COR-L47 (cell line): Measurements from ENCODE around the gene RABGGTA.
A peak's percentile ranks its signal among the peaks of the same experiment; 100 is the strongest.

ENCODE experiments used
- DNase-seq: peaks from one replicate; lab custom pipeline; 2025; lab: John Stamatoyannopoulos, UW

RABGGTA gene

GRCh38 chr14:24279301-24280186 lies 8.1 kb upstream of the RABGGTA start:
- peak; percentile 59 for DNase-seq

- DNase-seq = no peak
Measured at GRCh38 chr14:24278424-24278823, 7.0 kb upstream of the RABGGTA start.

DNA sequence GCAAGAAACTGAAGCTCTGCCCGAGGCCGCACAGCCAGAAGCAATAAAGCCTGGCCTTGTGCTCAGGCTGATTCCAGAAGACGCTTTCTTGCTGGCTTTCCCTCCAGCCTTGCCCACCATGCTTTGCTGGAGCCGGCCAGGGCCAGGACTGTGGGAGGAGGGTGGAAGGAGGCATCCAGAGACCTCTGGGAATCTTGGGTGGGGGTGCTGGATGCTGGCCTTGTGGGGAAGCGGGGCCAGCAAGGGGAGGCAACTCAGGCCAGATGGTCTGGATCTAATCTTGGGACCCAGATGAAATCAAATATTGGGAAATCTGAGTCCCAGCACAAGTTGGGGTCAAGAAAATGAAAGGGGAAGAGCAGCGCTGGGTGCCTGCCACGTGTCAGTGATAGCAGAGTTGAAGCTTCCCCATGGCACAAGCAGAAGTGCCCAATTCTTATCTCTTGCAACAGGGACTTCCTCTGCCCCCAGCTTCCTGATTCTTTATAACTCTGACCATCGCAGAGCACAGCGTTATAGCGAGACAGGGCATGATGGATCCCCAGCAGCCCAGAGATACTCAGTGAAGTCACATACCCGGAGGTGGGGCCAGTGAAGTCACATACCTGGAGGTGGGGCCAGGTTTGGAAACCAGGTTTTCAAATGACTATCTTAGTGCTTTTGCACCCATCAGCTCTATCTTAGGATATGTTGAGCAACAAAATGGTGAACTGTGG lies 6.4 kb upstream of the RABGGTA start:
- DNase-seq = no peak

DNA sequence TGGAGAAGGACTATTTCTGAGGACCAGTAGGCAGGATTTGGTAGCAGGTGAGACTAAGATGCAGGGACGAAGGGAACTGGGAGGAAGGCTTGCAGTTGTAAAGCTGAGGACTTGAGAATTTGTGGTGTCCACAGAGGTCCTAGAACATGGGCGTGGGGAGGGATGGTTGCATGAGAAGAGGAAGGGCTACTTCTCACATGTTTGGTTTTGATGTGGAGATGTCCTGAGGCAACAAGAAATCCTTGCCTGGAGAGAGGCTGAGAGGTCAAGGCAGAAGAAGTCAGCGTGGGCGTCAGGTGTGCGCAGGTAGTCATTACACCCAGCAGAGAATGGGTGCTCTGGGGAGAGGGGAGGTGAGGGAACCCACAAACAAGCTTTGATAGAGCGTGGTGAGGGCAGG lies 5.7 kb upstream of the RABGGTA start:
- DNase-seq = no peak

GRCh38 chr14:24274101-24274543 lies 2.7 kb upstream of the RABGGTA start:
- DNase-seq = no peak

GRCh38 chr14:24273422-24273998 lies 2.1 kb upstream of the RABGGTA start:
- no peak for DNase-seq

DNA sequence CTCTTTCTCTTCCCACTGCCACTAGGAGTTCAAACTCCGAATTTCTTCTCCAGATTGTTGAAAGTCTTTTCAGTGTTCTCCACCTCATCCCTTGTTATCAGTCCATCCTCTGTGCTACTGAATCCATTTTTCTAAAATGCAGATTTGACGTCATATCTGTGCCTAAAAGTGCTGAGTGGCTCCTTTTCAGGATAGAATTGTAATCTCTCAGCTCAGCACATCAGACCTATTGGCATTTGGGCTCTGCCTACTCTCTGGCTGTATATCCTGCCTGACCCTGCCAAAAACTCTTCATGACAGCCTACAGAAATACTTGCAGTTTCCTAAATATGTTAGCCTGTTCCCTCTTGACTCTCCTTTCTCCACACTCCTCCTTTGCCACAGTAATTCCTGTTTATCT lies 1.1 kb upstream of the RABGGTA start:
- no peak for DNase-seq

DNA sequence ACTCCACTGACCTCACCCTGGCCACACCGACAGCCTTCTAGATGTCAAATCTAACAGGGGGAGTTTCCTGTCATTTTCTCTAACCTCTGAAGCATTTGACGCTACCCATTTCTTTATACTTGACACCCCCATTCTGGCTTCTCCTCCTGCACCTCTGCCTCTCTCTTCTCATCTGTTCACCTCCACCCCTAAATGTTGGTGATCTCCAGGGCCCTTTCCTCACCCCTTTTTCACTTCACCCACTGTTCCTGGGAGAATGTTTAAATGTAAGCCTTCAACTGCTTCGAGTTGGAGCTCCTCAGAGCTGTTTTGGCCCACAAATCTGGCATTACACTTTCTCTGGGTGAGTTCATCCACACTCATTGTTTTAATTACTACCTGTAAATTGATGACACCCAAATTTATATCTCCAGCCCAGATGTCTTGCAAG lies 452 bp upstream of the RABGGTA start:
- DNase-seq = no peak

DNA sequence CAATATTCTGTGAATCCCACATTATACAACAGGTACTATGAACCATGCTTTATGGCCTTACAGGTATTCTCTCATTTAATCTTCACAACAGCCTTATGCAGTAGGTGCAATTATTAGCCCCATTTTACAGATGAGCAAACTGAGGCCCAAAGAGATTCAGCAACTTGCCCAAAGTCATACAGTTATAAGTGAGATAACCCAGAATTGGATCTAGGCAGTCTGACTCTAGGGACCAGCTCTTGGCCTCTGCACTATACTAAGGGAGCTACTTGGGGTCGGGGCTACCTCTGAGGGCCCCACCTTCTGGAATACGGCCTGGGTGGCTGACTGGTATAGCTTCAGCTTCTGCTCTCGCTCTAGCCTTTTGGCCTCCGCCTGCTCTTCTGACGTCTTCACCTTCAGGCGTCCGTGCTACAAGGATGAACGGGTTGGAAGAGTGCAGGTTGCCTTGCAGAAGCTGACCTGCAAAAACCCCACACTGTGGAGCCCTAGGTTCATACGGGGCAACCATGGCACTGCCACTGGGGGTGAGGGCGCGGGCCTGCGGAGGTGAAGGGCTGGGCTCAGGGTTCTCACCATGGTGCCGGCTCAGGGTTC lies 762 bp downstream of the RABGGTA start:
- no peak for DNase-seq

- DNase-seq = no peak
Measured at GRCh38 chr14:24269910-24270536, 1.4 kb downstream of the RABGGTA start.

GRCh38 chr14:24269368-24269767 lies 2.0 kb downstream of the RABGGTA start:
- no peak for DNase-seq

DNA sequence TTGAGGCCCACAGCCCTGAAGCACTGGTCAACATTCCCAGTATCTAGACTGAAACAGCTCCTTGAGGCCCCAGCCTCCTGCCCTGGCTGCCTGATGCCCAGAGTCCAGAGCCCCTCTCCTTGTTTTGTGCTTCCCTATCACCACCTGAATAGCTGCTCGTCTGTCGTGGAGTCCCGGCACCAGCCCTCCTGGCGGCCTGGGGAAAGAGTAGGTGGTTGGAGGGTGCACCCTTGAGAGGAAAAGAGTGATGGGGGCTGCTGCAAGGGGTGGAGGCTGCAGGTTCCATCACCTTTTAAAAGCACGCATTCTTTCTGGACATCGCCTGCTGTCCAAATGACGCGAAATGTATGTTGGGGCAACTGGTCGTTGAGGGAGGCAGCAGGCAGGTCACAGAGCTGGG lies 3.2 kb downstream of the RABGGTA start:
- DNase-seq = no peak

GRCh38 chr14:24267516-24267915 lies 3.9 kb downstream of the RABGGTA start:
- DNase-seq = no peak

- DNase-seq = no peak
Measured at GRCh38 chr14:24266344-24267244, 4.8 kb downstream of the RABGGTA start.

- DNase-seq = no peak
Measured at GRCh38 chr14:24264298-24264697, 7.1 kb downstream of the RABGGTA start.

DNA sequence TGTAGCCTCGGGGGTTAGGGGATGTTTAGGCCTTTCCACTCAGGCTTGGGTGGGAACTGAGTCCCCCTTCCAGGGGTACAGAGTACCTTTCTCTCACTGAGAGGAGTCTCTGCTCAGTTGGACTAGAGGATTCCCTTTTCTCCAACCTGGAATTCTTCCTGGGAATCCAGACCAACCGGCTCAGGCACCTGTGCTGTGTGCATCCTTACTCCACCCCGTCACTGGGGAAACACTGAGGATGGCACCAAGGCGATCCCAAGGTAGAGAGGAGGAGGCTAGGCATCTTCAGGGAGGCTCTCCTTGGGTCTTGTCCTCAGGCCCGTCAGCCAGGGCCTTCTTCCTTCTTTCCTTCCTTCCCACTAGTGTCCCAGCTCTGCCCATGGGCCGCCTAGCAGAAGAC lies 7.5 kb downstream of the RABGGTA start:
- DNase-seq = no peak

GRCh38 chr14:24262821-24263733 lies 8.3 kb downstream of the RABGGTA start, which contains the start of gene TGM1:
TGM1 (minus strand) TSS chr14:24263177; CDS start chr14:24262352, 825 bp downstream.
- no peak for DNase-seq

GRCh38 chr14:24261969-24262327 lies 9.4 kb downstream of the RABGGTA start:
- DNase-seq = no peak

GRCh38 chr14:24261256-24261968 lies 10.0 kb downstream of the RABGGTA start:
- no peak for DNase-seq
